IPS-20b (cell line): Measurements from ENCODE around the gene GALNT9.

Source experiments
- H3K27ac ChIP-seq: one replicate; pipeline ENCODE4 v1.5.1; 2013; ENCODE audit warnings: low read length
- H3K27me3 ChIP-seq: 2 replicates; pipeline ENCODE4 v1.6.1; 2013; ENCODE audit warnings: mild to moderate bottlenecking, low read length, inconsistent platforms; ENCODE audit not compliant: insufficient read depth
- H3K36me3 ChIP-seq: 2 replicates; pipeline ENCODE4 v1.6.1; 2013; ENCODE audit warnings: low read depth, mild to moderate bottlenecking, inconsistent platforms, low read length, moderate library complexity; ENCODE audit not compliant: insufficient read depth
- H3K4me1 ChIP-seq: 2 replicates; pipeline ENCODE4 v1.6.1; 2013; ENCODE audit warnings: mild to moderate bottlenecking, control low read depth, inconsistent platforms, low read length, moderate library complexity; ENCODE audit not compliant: insufficient read depth
- H3K4me3 ChIP-seq: 2 replicates; pipeline ENCODE4 v1.5.1; 2013; ENCODE audit warnings: mild to moderate bottlenecking, low read length, inconsistent platforms
- H3K9ac ChIP-seq: 2 replicates; pipeline ENCODE4 v1.6.1; 2013; ENCODE audit warnings: low read depth, mild to moderate bottlenecking, inconsistent platforms, low read length, moderate library complexity
- H3K9me3 ChIP-seq: 2 replicates; pipeline ENCODE4 v1.6.1; 2013; ENCODE audit warnings: mild to moderate bottlenecking, low read depth, low read length, inconsistent platforms; ENCODE audit not compliant: insufficient read depth

Gene GALNT9

DNA sequence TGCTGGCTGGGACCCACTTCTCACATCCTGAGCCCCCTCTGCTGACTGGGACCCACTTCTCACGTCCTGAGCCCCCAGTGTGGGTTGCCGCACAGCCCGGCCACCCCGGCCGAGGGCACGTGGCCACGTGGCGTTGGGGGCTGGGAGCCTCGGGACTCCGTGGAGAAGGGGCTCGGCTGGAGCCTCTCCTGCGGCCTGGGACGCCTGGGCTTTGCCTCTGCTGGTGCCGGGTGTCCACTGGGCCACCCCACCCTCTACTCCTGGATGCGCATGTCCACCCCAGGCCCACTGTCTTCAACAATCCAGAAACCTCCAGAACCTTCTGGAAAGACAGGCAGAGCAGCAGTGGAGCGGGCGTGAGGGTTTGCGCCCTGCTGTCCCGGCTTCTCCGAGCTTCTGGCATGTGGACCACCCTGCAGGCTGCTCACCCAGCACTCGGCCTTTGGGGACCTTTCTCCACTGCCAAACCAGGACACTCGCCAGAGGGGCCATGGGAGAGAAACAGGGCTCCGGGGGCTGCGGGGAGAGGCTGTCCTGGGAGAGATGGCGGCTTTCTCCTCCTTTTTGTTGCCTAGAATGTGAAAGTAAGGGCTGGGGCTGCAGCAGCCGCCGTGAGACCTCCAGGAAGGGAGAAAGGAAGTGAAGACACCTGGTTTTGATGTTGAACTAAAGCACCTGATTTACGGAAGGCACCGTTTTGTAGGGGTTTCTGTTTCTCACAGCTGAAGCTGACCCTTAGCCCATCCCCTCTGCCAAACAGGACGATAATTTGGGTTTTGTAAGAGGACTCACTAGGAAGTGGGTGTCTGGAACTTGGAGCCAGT is 155.2 kb downstream of the GALNT9 start:
- H3K4me1 ChIP-seq = no peaks in the 10 kb centered on the region
- no peak overlapping the region for H3K9ac ChIP-seq
- no peaks in the 10 kb centered on the region for H3K9me3 ChIP-seq
- H3K27ac ChIP-seq = no peak overlapping the region
- peaks cover 52% of the 10 kb centered on the region for H3K27me3 ChIP-seq
- H3K4me3 ChIP-seq = no peak overlapping the region
- no peaks in the 10 kb centered on the region for H3K36me3 ChIP-seq

DNA sequence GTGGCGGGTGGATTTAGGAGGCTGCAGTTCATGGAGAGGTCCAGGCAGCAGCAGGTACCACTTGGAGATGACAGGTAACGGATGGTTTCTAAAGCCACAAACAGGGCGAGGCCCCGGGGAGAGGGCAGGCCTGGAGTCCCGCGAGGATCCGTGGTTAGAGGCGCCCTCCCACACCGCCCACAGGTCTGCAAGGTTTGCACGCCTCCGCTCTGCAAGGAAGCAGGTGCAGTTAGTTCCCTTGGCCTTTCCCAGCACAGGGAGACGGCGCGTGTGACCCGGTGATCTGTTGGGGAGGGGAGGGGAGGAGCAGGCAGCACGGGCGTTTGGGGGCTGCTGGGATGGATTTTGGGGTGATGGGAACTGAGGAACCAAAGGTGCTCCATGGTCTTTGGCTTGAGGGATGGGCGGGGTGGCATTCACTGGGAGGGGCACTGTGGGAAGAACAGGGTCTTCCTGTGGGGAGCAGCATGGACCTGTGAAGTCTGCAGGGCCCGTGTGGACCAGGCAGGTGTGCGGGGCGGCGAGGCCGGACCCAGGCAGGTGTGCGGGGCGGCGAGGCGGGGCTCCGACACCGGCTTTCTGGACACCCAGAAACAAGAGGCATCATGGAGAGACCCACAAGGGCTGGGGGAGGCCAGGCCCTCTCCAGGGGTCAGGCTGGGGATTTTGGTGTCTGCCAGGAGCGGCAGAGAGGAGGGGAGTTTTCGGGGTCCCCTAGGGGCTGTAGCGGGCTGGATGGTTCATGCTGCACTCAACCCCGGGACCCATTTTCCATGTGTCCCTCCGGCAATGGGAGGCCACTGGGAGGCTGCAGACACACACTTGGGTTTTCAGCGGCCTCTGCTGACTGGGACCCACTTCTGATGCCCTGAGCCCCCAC is 156.0 kb downstream of the GALNT9 start:
- no peak overlapping the region for H3K27ac ChIP-seq
- no peaks in the 10 kb centered on the region for H3K9me3 ChIP-seq
- no peaks in the 10 kb centered on the region for H3K36me3 ChIP-seq
- H3K9ac ChIP-seq = no peak overlapping the region
- H3K27me3 ChIP-seq = peaks cover 44% of the 10 kb centered on the region
- H3K4me3 ChIP-seq = no peak overlapping the region
- no peaks in the 10 kb centered on the region for H3K4me1 ChIP-seq

- no peaks in the 10 kb centered on the region for H3K36me3 ChIP-seq
- H3K27ac ChIP-seq = no peak overlapping the region
- H3K4me1 ChIP-seq = no peaks in the 10 kb centered on the region
- no peak overlapping the region for H3K9ac ChIP-seq
- H3K27me3 ChIP-seq = peaks cover 47% of the 10 kb centered on the region
- H3K4me3 ChIP-seq = no peak overlapping the region
- H3K9me3 ChIP-seq = no peaks in the 10 kb centered on the region
Observed at GRCh38 chr12:132172619-132173018, 156.8 kb downstream of the GALNT9 start.

- H3K4me3 ChIP-seq = no peak overlapping the region
- no peak overlapping the region for H3K9ac ChIP-seq
- H3K27ac ChIP-seq = no peak overlapping the region
- no peaks in the 10 kb centered on the region for H3K9me3 ChIP-seq
- H3K27me3 ChIP-seq = peaks cover 51% of the 10 kb centered on the region
- no peaks in the 10 kb centered on the region for H3K4me1 ChIP-seq
- no peaks in the 10 kb centered on the region for H3K36me3 ChIP-seq
Observed at GRCh38 chr12:132171968-132172521, 157.3 kb downstream of the GALNT9 start.

GRCh38 chr12:132171293-132171967 is 158.0 kb downstream of the GALNT9 start:
- H3K36me3 ChIP-seq = no peaks in the 10 kb centered on the region
- no peaks in the 10 kb centered on the region for H3K9me3 ChIP-seq
- peaks cover 48% of the 10 kb centered on the region for H3K27me3 ChIP-seq
- no peak overlapping the region for H3K4me3 ChIP-seq
- H3K9ac ChIP-seq = no peak overlapping the region
- no peaks in the 10 kb centered on the region for H3K4me1 ChIP-seq
- H3K27ac ChIP-seq = no peak overlapping the region

- H3K4me1 ChIP-seq = no peaks in the 10 kb centered on the region
- no peaks in the 10 kb centered on the region for H3K9me3 ChIP-seq
- H3K36me3 ChIP-seq = no peaks in the 10 kb centered on the region
- peaks cover 48% of the 10 kb centered on the region for H3K27me3 ChIP-seq
- no peak overlapping the region for H3K27ac ChIP-seq
- no peak overlapping the region for H3K4me3 ChIP-seq
- no peak overlapping the region for H3K9ac ChIP-seq
Observed at GRCh38 chr12:132170637-132171292, 158.6 kb downstream of the GALNT9 start.

DNA sequence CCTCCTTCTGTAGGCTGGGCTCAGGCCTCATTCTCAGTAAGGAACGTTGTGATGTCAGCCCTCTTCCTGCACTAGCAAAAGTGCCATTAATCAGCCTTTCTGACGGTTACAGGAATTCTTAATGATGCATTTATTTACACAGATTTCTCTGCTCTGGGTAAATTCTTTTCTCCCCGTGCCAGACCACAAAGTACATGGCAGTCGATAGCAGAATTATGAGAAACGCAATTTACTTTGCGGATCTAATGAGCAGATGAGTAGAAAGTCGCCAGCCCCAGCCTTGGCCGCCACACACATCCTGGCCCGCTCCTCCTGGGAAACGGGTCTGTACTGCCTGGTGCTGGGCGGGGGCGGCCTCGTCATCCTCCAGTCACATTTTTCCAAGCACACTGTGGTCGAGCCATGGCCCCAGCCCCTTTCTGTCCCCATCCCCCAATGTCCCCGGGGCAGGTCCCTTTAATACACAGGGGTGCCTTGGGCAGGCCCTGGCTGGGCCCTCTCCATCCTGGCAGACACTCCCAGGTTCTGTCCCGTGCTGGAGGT is 159.2 kb downstream of the GALNT9 start:
- peaks cover 48% of the 10 kb centered on the region for H3K27me3 ChIP-seq
- no peaks in the 10 kb centered on the region for H3K4me1 ChIP-seq
- H3K4me3 ChIP-seq = no peak overlapping the region
- no peaks in the 10 kb centered on the region for H3K36me3 ChIP-seq
- H3K9ac ChIP-seq = no peak overlapping the region
- H3K27ac ChIP-seq = no peak overlapping the region
- no peaks in the 10 kb centered on the region for H3K9me3 ChIP-seq

DNA sequence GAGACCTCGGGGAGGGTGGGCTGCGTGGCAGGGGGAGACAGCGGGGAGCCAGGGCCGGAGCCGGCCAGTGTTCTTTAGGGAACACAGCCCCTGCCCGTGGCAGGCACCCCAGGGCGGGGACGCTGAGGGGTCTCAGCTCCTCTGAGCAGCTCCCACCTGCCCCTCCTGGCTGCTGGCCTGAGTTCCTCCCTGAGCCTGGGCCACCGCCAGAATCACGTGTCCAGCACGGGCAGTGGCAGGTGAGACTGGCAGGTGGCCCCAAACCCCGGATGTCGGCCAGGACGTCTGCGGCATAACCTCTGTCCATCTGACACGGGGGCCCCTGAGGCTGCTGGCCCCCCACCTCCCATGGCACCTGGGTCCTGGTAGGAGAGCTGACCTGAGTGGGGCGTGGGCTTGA is 160.0 kb downstream of the GALNT9 start:
- H3K4me3 ChIP-seq = no peak overlapping the region
- H3K9me3 ChIP-seq = no peaks in the 10 kb centered on the region
- H3K4me1 ChIP-seq = no peaks in the 10 kb centered on the region
- no peak overlapping the region for H3K27ac ChIP-seq
- no peaks in the 10 kb centered on the region for H3K36me3 ChIP-seq
- H3K27me3 ChIP-seq = peaks cover 43% of the 10 kb centered on the region
- no peak overlapping the region for H3K9ac ChIP-seq

- H3K9ac ChIP-seq = no peak overlapping the region
- no peak overlapping the region for H3K4me3 ChIP-seq
- no peaks in the 10 kb centered on the region for H3K4me1 ChIP-seq
- no peaks in the 10 kb centered on the region for H3K36me3 ChIP-seq
- H3K27ac ChIP-seq = no peak overlapping the region
- H3K27me3 ChIP-seq = peaks cover 48% of the 10 kb centered on the region
- H3K9me3 ChIP-seq = no peaks in the 10 kb centered on the region
Observed at GRCh38 chr12:132168311-132169031, 160.9 kb downstream of the GALNT9 start.

DNA sequence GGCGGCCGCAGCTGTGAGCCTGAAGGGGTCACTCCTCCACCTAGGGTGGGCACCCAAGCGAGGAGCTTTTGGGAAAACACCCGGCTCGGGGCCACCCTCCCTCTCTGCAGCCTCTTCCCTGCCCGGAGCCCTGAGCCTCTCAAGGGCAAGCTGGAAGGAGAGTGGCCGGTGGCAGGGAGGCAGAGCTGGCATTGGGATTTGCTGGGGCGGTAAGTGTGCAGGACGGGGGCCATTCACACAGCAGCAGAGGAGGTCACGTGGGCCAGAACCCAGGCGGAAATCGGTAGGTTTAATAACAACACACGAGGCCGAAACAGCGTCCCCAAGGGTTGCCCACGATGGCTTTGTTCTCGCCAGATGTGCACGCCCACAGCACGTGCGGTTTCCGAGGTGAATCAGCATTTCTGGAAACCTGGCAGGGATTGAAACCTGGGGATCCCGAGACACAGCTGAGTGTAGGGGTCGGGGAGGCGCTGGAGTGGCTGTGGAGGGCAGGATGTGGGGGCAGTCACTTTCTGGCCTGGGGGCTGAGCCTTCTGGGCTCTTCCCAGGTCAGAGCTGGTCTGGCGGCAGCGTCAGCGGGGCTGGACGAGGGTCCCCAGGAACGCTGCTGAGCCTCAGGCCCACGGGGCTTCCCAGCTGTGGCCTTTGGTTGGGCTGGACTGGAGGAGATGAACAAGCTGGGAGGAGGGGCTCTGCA is 161.6 kb downstream of the GALNT9 start:
- H3K4me1 ChIP-seq = no peaks in the 10 kb centered on the region
- no peak overlapping the region for H3K9ac ChIP-seq
- H3K27me3 ChIP-seq = peaks cover 49% of the 10 kb centered on the region
- no peaks in the 10 kb centered on the region for H3K36me3 ChIP-seq
- no peaks in the 10 kb centered on the region for H3K9me3 ChIP-seq
- H3K4me3 ChIP-seq = no peak overlapping the region
- no peak overlapping the region for H3K27ac ChIP-seq
